H1 (cell line): Measurements from ENCODE around the gene NSL1. TPM values are rescaled to one million over a fixed set of nuclear protein-coding genes. Genes with fewer than 3 reads are reported as not detected.

Experiments
- CTCF ChIA-PET: fragments of 300-600 bp; sonication (Branson Sonifier 250); formaldehyde crosslinking; loops from one replicate; lab custom pipeline; 2021; ENCODE audit not compliant: partially characterized antibody; lab: Charles Lee
- POLR2A ChIA-PET: fragments of 300-600 bp; sonication (Branson Sonifier 250); formaldehyde crosslinking; loops from one replicate; lab custom pipeline; 2021; ENCODE audit warnings: inconsistent platforms; ENCODE audit not compliant: partially characterized antibody; lab: Charles Lee
- DNase-seq, 2 experiments: peaks; one replicate each; pipeline versions ENCODE4 v3.0.0 to v3.0.0-alpha.2; 2010 to 2022; ENCODE audit warnings: low spot score in 2 of 2, low read depth in 1 of 2, mixed read lengths in 1 of 2
- FAIRE-seq: peaks from 2 replicates; lab custom pipeline; 2011; peaks lifted over from hg19 to GRCh38; lab: Jason Lieb, UNC
- H2AFZ ChIP-seq: 2 replicates; pipeline ENCODE4 v1.8.1; 2012; ENCODE audit warnings: low read length, inconsistent platforms
- H2AK5ac ChIP-seq: 2 replicates; pipeline ENCODE4 v1.6.1; 2013; ENCODE audit warnings: low read depth, low read length
- H2BK120ac ChIP-seq: replicated peaks from 2 replicates; pipeline ENCODE3; 2013; ENCODE audit warnings: low read depth, low read length, inconsistent platforms
- H2BK12ac ChIP-seq: 2 replicates; pipeline ENCODE4 v1.6.1; 2013; ENCODE audit warnings: low read depth, low read length
- H2BK15ac ChIP-seq: 2 replicates; pipeline ENCODE4 v1.6.1; 2013; ENCODE audit warnings: low read length
- H2BK20ac ChIP-seq: 2 replicates; pipeline ENCODE4 v1.6.1; 2013; ENCODE audit warnings: low read length
- H2BK5ac ChIP-seq: 2 replicates; pipeline ENCODE4 v1.6.1; 2013; ENCODE audit warnings: low read depth, low read length
- H3K14ac ChIP-seq: 2 replicates; pipeline ENCODE4 v1.6.1; 2013; ENCODE audit warnings: inconsistent platforms; ENCODE audit not compliant: insufficient read length
- H3K18ac ChIP-seq: 2 replicates; pipeline ENCODE4 v1.6.1; 2013; ENCODE audit warnings: low read length; ENCODE audit errors: extremely low read depth
- H3K23ac ChIP-seq: 2 replicates; pipeline ENCODE4 v1.6.1; 2013; ENCODE audit warnings: inconsistent platforms; ENCODE audit not compliant: insufficient read length
- H3K23me2 ChIP-seq: 2 replicates; pipeline ENCODE4 v1.6.1; 2013; ENCODE audit warnings: low read depth, low read length
- H3K27ac ChIP-seq: 2 replicates; pipeline ENCODE4 v1.6.1; 2011; ENCODE audit warnings: low read depth, low read length, inconsistent platforms
- H3K27me3 ChIP-seq, 4 experiments: replicated peaks in 1 of 4; 1 replicate in 1 of 4; 2 replicates in 3 of 4; pipeline versions ENCODE4 v1.6.1 to v1.8.1; 2011 to 2013; ENCODE audit warnings: low read length in 3 of 4, mild to moderate bottlenecking in 3 of 4, inconsistent platforms in 2 of 4, mixed read lengths in 2 of 4, moderate library complexity in 1 of 4; ENCODE audit not compliant: control insufficient read depth in 3 of 4, insufficient read depth in 3 of 4; ENCODE audit errors: extremely low read depth in 1 of 4
- H3K36me3 ChIP-seq, 4 experiments: 2 replicates each; pipeline versions ENCODE4 v1.6.1 to v1.8.1; 2011 to 2013; ENCODE audit warnings: mild to moderate bottlenecking in 4 of 4, low read length in 3 of 4, moderate library complexity in 2 of 4, control low read depth in 1 of 4, inconsistent platforms in 1 of 4; ENCODE audit not compliant: insufficient read depth in 4 of 4, control insufficient read depth in 2 of 4
- H3K4ac ChIP-seq: replicated peaks from 2 replicates; pipeline ENCODE3; 2013; ENCODE audit warnings: low read length, low read depth, mixed read lengths, inconsistent platforms; ENCODE audit not compliant: insufficient read length
- H3K4me1 ChIP-seq, 4 experiments: replicated peaks in 1 of 4; 1 replicate in 1 of 4; 2 replicates in 3 of 4; pipeline versions ENCODE4 v1.6.1 to v1.8.1; 2011 to 2013; ENCODE audit warnings: low read length in 3 of 4, inconsistent platforms in 2 of 4, mixed read lengths in 1 of 4; ENCODE audit not compliant: insufficient read depth in 4 of 4, control insufficient read depth in 3 of 4
- H3K4me2 ChIP-seq, 2 experiments: 2 replicates each; pipeline versions ENCODE4 v1.6.1 to v1.8.1; 2011 to 2013; ENCODE audit warnings: low read depth in 2 of 2, low read length in 2 of 2, control low read depth in 1 of 2, inconsistent platforms in 1 of 2, mild to moderate bottlenecking in 1 of 2; ENCODE audit not compliant: insufficient read depth in 1 of 2
- H3K4me3 ChIP-seq, 4 experiments: fragments of 200-600, 300-600 bp in 1 of 4; sonication (generic), shearing (Covaris generic), sonication (Bioruptor Twin) in 1 of 4; 2 replicates each; pipeline versions ENCODE4 v1.5.1 to v1.8.1; 2011 to 2016; ENCODE audit warnings: low read length in 4 of 4, low read depth in 3 of 4, control low read depth in 2 of 4, inconsistent platforms in 2 of 4, mild to moderate bottlenecking in 2 of 4, mixed read lengths in 1 of 4, moderate library complexity in 1 of 4; ENCODE audit not compliant: insufficient read depth in 2 of 4; ENCODE audit errors: extremely low read depth in 1 of 4
- H3K56ac ChIP-seq: replicated peaks from 2 replicates; pipeline ENCODE3; 2013; ENCODE audit warnings: low read depth, mild to moderate bottlenecking, mixed read lengths, low read length, inconsistent platforms; ENCODE audit not compliant: insufficient read length
- H3K79me1 ChIP-seq: 2 replicates; pipeline ENCODE4 v1.6.1; 2013; ENCODE audit warnings: low read depth, low read length, control low read depth
- H3K79me2 ChIP-seq, 2 experiments: 2 replicates each; pipeline versions ENCODE4 v1.6.1 to v1.8.1; 2012 to 2013; ENCODE audit warnings: low read length in 2 of 2, mild to moderate bottlenecking in 2 of 2, inconsistent platforms in 1 of 2; ENCODE audit not compliant: insufficient read depth in 2 of 2, control insufficient read depth in 1 of 2
- H3K9ac ChIP-seq, 4 experiments: replicated peaks in 1 of 4; 1 replicate in 1 of 4; 2 replicates in 3 of 4; pipeline versions ENCODE4 v1.6.1 to v1.8.1; 2011 to 2013; ENCODE audit warnings: low read depth in 3 of 4, low read length in 3 of 4, control low read depth in 2 of 4, mild to moderate bottlenecking in 2 of 4, moderate library complexity in 2 of 4, inconsistent platforms in 1 of 4; ENCODE audit errors: extremely low read depth in 1 of 4
- H3K9me3 ChIP-seq, 2 experiments: 2 replicates each; pipeline versions ENCODE4 v1.6.1 to v1.8.1; 2012 to 2013; ENCODE audit warnings: mild to moderate bottlenecking in 2 of 2, moderate library complexity in 2 of 2, control low read depth in 1 of 2, inconsistent platforms in 1 of 2, low read depth in 1 of 2, low read length in 1 of 2, mixed read lengths in 1 of 2; ENCODE audit not compliant: insufficient read depth in 2 of 2
- H4K20me1 ChIP-seq, 2 experiments: replicated peaks in 1 of 2; 2 replicates each; pipeline versions ENCODE3 to v1.8.1; 2011 to 2013; ENCODE audit warnings: inconsistent platforms in 2 of 2, low read length in 2 of 2, mild to moderate bottlenecking in 1 of 2; ENCODE audit not compliant: insufficient read depth in 2 of 2, control insufficient read depth in 1 of 2
- H4K5ac ChIP-seq: 2 replicates; pipeline ENCODE4 v1.6.1; 2013; ENCODE audit warnings: low read length, low read depth, mixed read lengths, inconsistent platforms; ENCODE audit not compliant: insufficient read length
- H4K8ac ChIP-seq: 2 replicates; pipeline ENCODE4 v1.8.0; 2013; ENCODE audit warnings: mild to moderate bottlenecking, moderate library complexity, low read length, inconsistent platforms; ENCODE audit not compliant: insufficient read depth; ENCODE audit errors: extremely low read depth
- H4K91ac ChIP-seq: replicated peaks from 2 replicates; pipeline ENCODE3; 2013; ENCODE audit warnings: low read length, mixed read lengths, inconsistent platforms; ENCODE audit not compliant: insufficient read length
- ASH2L ChIP-seq: fragments of 200-600, 300-600 bp; sonication (generic); IDR thresholded peaks from one replicate; pipeline ENCODE4 v1.7.1; 2017; ENCODE audit warnings: low read length
- CBX8 ChIP-seq: fragments of 300-800, 300-1000 bp; sonication (generic); IDR thresholded peaks from 2 replicates; pipeline ENCODE4 v1.7.1; 2016; ENCODE audit warnings: low read depth, low read length, borderline replicate concordance
- CTBP2 ChIP-seq: IDR thresholded peaks from 2 replicates; pipeline ENCODE4 v1.7.0; 2011; ENCODE audit warnings: borderline replicate concordance, mild to moderate bottlenecking, moderate library complexity, mixed read lengths, low read length; ENCODE audit not compliant: insufficient read depth, insufficient read length
- EGR1 ChIP-seq: IDR thresholded peaks from 2 replicates; pipeline ENCODE4 v1.6.1; 2011; ENCODE audit warnings: low read depth, low read length, borderline replicate concordance
- RFX5 ChIP-seq: IDR thresholded peaks from 2 replicates; pipeline ENCODE4 v1.6.1; 2011; ENCODE audit warnings: low read depth, low read length, improper control_type of control experiment, borderline replicate concordance
- RXRA ChIP-seq: IDR thresholded peaks from 2 replicates; pipeline ENCODE4 v1.6.1; 2011; ENCODE audit warnings: low read depth, mild to moderate bottlenecking, low read length, moderate library complexity; ENCODE audit not compliant: insufficient read depth
- SIX5 ChIP-seq: IDR thresholded peaks from 2 replicates; pipeline ENCODE4 v1.6.1; 2011; ENCODE audit warnings: mild to moderate bottlenecking, low read depth, low read length
- SP4 ChIP-seq: IDR thresholded peaks from 2 replicates; pipeline ENCODE4 v1.6.1; 2012; ENCODE audit warnings: low read length, inconsistent platforms
- SRF ChIP-seq: IDR thresholded peaks from 2 replicates; pipeline ENCODE4 v1.6.1; 2011; ENCODE audit warnings: mild to moderate bottlenecking, low read depth, low read length, moderate library complexity
- SUZ12 ChIP-seq: fragments of 200-600 bp; sonication (generic); IDR thresholded peaks from 2 replicates; pipeline ENCODE4 v1.6.1; 2012; ENCODE audit warnings: mild to moderate bottlenecking, inconsistent platforms, low read length, moderate library complexity, mixed read lengths
- TCF12 ChIP-seq: IDR thresholded peaks from 2 replicates; pipeline ENCODE4 v1.6.1; 2011; ENCODE audit warnings: low read depth, mild to moderate bottlenecking, low read length
- ZNF274 ChIP-seq: IDR thresholded peaks from 2 replicates; pipeline ENCODE4 v1.7.0; 2012; ENCODE audit warnings: low read length, borderline replicate concordance; ENCODE audit errors: extremely low read depth
- WGBS, 2 experiments: shearing (Covaris generic) in 1 of 2; methylation state at CpG; one replicate each; pipeline versions ENCODE4 v1.1.6 to v1.1.7; 2013 to 2015; ENCODE audit warnings: low lambda C conversion rate in 2 of 2, mixed read lengths in 2 of 2, inconsistent platforms in 1 of 2, low coverage in 1 of 2, missing lambda C conversion rate in 1 of 2; ENCODE audit not compliant: insufficient replicate concordance in 2 of 2, insufficient coverage in 1 of 2, insufficient read length in 1 of 2; ENCODE audit errors: extremely low coverage in 1 of 2, missing lambda C conversion rate in 1 of 2; 5-methylcytosine and 5-hydroxymethylcytosine counted together
- polyA plus RNA-seq, 7 experiments: library from polyadenylated mRNA; depleted of rRNA in 3 of 7; stranded (reverse) in 5 of 7; unstranded in 2 of 7; fragments of >200 nt in 5 of 7; fragments of 200-250 nt in 2 of 7; gene quantifications; 1 replicate in 5 of 7; 2 replicates in 1 of 7; 4 replicates in 1 of 7; pipeline versions ENCODE4 v1.2.1 to v1.2.3, GENCODE V29; 2011 to 2013; ENCODE audit warnings: missing spikeins in 2 of 7, mixed read lengths in 2 of 7
- total RNA-seq: library from RNA; stranded (reverse); fragmentation: NEBNext Ultra II Directional; extraction: Animal tissue kit (Norgen Biotek cat#: 25700); gene quantifications from 2 replicates; pipeline ENCODE4 v1.2.1, GENCODE V29; 2021

Gene NSL1
- total and polyA plus RNA-seq, 2 of the 8 experiments (the other 6 are each of a cell fraction or from before 2014, with no cell fraction given), result 25.4 to 51.7 TPM

DNA sequence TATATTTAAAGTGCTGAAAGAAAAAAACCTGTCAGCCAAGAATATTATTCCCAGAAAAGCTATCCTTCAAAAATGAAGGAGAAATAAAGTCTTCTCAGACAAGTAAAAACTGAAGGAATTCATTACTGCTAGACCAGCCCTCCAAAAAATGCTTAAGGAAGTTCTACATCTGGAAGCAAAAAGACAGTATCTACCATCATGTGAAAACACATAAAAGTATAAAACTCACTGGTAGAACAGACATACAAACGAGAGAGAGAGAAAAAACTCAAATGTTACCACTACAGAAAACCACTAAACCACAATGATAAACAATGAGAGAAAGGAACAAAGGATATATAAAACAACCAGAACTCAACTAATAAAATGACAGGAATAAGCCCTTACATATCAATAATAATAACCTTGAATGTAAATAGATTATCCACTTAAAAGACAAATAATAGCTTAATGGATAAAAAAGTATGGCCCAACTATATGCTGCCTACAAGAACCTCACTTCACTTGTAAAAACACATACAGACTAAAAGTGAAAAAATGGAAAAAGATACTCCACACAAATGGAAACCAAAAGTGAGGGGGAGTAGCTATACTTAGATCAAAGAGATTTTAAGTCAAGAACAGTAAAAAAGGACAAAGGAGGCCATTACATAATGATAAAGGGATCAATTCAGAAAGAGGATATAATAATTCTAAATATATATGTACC is 22.0 kb downstream of the NSL1 start:
- Histone ChIP-seq H2BK120ac (no peak overlapping the region), H3K36me3 (peaks cover 0 to 6% (median under 1%) of the 10 kb centered on the region in 4 experiments; a peak in 3 of 8 replicates)
- TF ChIP-seq TCF12 (no peak), SP4 (no peak), SIX5 (no peak), RXRA (no peak), CBX8 (no peak), EGR1 (no peak), ZNF274 (no peak), SUZ12 (no peak), CTBP2 (no peak), ASH2L (no peak), SRF (no peak), RFX5 (no peak)

More for the DNA sequence above, 22.0 kb downstream of the NSL1 start:
- Histone ChIP-seq H3K23me2 (no peaks in the 10 kb centered on the region), H3K9me3 (no peaks in the 10 kb centered on the region), H4K8ac (no peak overlapping the region), H3K56ac (no peak overlapping the region), H3K4me3 (no peak overlapping the region), H2BK20ac (no peak overlapping the region), H2BK5ac (no peak overlapping the region), H3K79me2 (peaks cover 0 to 52% of the 10 kb centered on the region in 2 experiments; a peak in 2 of 4 replicates), H3K9ac (no peak overlapping the region), H3K79me1 (0 out of 2 replicates have a peak, but pooled peaks cover 2% of the 10 kb centered on the region), H3K18ac (no peak overlapping the region), H4K20me1 (no peaks in the 10 kb centered on the region), H2AK5ac (no peak overlapping the region), H2BK15ac (no peak overlapping the region), H3K27ac (no peak overlapping the region), H2BK12ac (no peak overlapping the region), H3K27me3 (no peaks in the 10 kb centered on the region), H3K4me1 (no peaks in the 10 kb centered on the region), H3K4ac (no peak overlapping the region), H3K4me2 (no peak overlapping the region), H3K23ac (no peak overlapping the region), H4K91ac (no peak overlapping the region), H4K5ac (no peak overlapping the region), H3K14ac (no peak overlapping the region), H2AFZ (no peak overlapping the region)
- ChIA-PET POLR2A (interaction anchor here (0.6 to 1.6 kb wide), 4 partner anchors 10 to 293 kb away, joined by 3 to 5 read pairs (median 3); partner anchors contain the start of genes NSL1 and TATDN3), CTCF (interaction anchor here (0.6 to 2.3 kb wide), 14 partner anchors 10 to 452 kb away, joined by 3 to 21 read pairs (median 5); partner anchors contain the start of genes NSL1 and TATDN3)
- WGBS, 2 experiments, result 87% methylated on average over 1 of the region's 1 CpG; no CpG with 5 or more reads in 1 of the 2 experiments
- DNase-seq, result no peak
- no peak for FAIRE-seq
